PC-9 (cell line): ENCODE measurements around the gene KBTBD4.

Experiments
- CTCF ChIP-seq: fragments of 200-600 bp; sonication (generic); conservative IDR thresholded peaks from 2 replicates; pipeline ENCODE4 v1.6.1; 2017; ENCODE audit warnings: mixed run types, antibody characterized with exemption, mild to moderate bottlenecking, moderate library complexity
- EZH2 ChIP-seq: fragments of 200-600 bp; sonication (generic); IDR thresholded peaks from 2 replicates; pipeline ENCODE4 v1.8.0; 2017; ENCODE audit warnings: antibody characterized with exemption, low read depth

- TF ChIP-seq CTCF (0 out of 2 replicates have a peak, but pooled peaks have one; percentile 4), EZH2 (no peak)
These were observed 38.6 kb upstream of the KBTBD4 start for GRCh38 chr11:47617417-47617809.
